Activated CD8-positive, alpha-beta memory T cell treated with anti-CD3 and anti-CD28 coated beads, Interleukin-2, amount 50 U/mL, for 1 hour (primary cell): Measurements from ENCODE around the gene MCOLN2.
A peak's percentile ranks its signal among the peaks of the same experiment; 100 is the strongest.
"Not testable (repeated sequence)": the region's sequence is repeated elsewhere in the genome, so short reads cannot be mapped to it uniquely, and the experiment has no call there.

ENCODE experiments used
- DNase-seq: peaks from one replicate; pipeline ENCODE4 v3.0.0-alpha.2; 2020; ENCODE audit errors: extremely low read depth

MCOLN2 gene

GRCh38 chr1:84996846-84997666 is at the start of gene MCOLN2:
Gene MCOLN2 (minus strand): TSS chr1:84997113. CDS start chr1:84996872, 241 bp downstream.
- DNase-seq, result no peak

GRCh38 chr1:85042413-85042812 is 45.5 kb upstream of the MCOLN2 start:
- DNase-seq, result no peak

GRCh38 chr1:85041793-85042192 is 44.9 kb upstream of the MCOLN2 start:
- no peak for DNase-seq

GRCh38 chr1:85033221-85033620 is 36.3 kb upstream of the MCOLN2 start:
- no peak for DNase-seq

GRCh38 chr1:85030536-85030935 is 33.6 kb upstream of the MCOLN2 start:
- no peak for DNase-seq

- DNase-seq, result no peak
Measured at GRCh38 chr1:85028151-85028550, 31.2 kb upstream of the MCOLN2 start.

GRCh38 chr1:85027242-85027983 is 30.5 kb upstream of the MCOLN2 start:
- no peak for DNase-seq

- DNase-seq, result no peak
Measured at GRCh38 chr1:85025940-85026339, 29.0 kb upstream of the MCOLN2 start.

GRCh38 chr1:85024736-85025135 is 27.8 kb upstream of the MCOLN2 start:
- DNase-seq, result no peak

GRCh38 chr1:85022700-85023099 is 25.8 kb upstream of the MCOLN2 start:
- DNase-seq, result no peak

GRCh38 chr1:85019994-85020393 is 23.1 kb upstream of the MCOLN2 start:
- no peak for DNase-seq

- DNase-seq, result no peak
Measured at GRCh38 chr1:85015826-85016225, 18.9 kb upstream of the MCOLN2 start.

GRCh38 chr1:85005641-85006040 is 8.7 kb upstream of the MCOLN2 start:
- not testable (repeated sequence) for DNase-seq

- DNase-seq, result no peak
Measured at GRCh38 chr1:85001742-85002141, 4.8 kb upstream of the MCOLN2 start.

GRCh38 chr1:84998642-84999280 is 1.8 kb upstream of the MCOLN2 start:
- DNase-seq, result peak; percentile 47

GRCh38 chr1:84997667-84998600 is 1.0 kb upstream of the MCOLN2 start:
- no peak for DNase-seq

GRCh38 chr1:84995484-84996334 is 1.2 kb downstream of the MCOLN2 start:
- no peak for DNase-seq

GRCh38 chr1:84991097-84991920 is 5.6 kb downstream of the MCOLN2 start:
- DNase-seq, result no peak

GRCh38 chr1:84988588-84988987 is 8.3 kb downstream of the MCOLN2 start:
- no peak for DNase-seq

- DNase-seq, result not testable (repeated sequence)
Measured at GRCh38 chr1:84986561-84986960, 10.4 kb downstream of the MCOLN2 start.
